Activated CD4-positive, alpha-beta T cell treated with anti-CD3 and anti-CD28 coated beads for 36 hours (primary cell): ENCODE measurements around the gene FTO. TPM values are rescaled to one million over a fixed set of nuclear protein-coding genes. Genes with fewer than 3 reads are reported as not detected.

Experiments used
- ATAC-seq: fragments of 200-7000 bp; cut with Tn5 transposase; one replicate; pipeline ENCODE4 v1.10.0; 2021; ENCODE audit warnings: mild to moderate bottlenecking, moderate library complexity
- CTCF ChIA-PET: fragments of 350-600 bp; sonication (Branson Sonifier 250); formaldehyde crosslinking; loops from one replicate; lab custom pipeline; 2021; ENCODE audit warnings: antibody characterized with exemption; lab: Charles Lee
- POLR2A ChIA-PET: fragments of 350-600 bp; sonication (Branson Sonifier 250); formaldehyde crosslinking; loops from one replicate; lab custom pipeline; 2021; ENCODE audit warnings: antibody characterized with exemption, inconsistent platforms; lab: Charles Lee
- DNase-seq: peaks from one replicate; pipeline ENCODE4 v3.0.0-alpha.2; 2020
- H3K27ac Mint-ChIP-seq: one replicate; pipeline ENCODE4 v1.8.0; 2021; ENCODE audit warnings: mixed read lengths
- H3K27me3 Mint-ChIP-seq: one replicate; pipeline ENCODE4 v1.8.0; 2021; ENCODE audit warnings: mixed read lengths
- H3K36me3 Mint-ChIP-seq: one replicate; pipeline ENCODE4 v1.8.0; 2021; ENCODE audit warnings: low read depth, mixed read lengths
- H3K4me1 Mint-ChIP-seq: one replicate; pipeline ENCODE4 v1.8.0; 2021; ENCODE audit warnings: mixed read lengths
- H3K4me3 Mint-ChIP-seq: one replicate; pipeline ENCODE4 v1.8.0; 2021; ENCODE audit warnings: mild to moderate bottlenecking, moderate library complexity, mixed read lengths
- H3K9me3 Mint-ChIP-seq: one replicate; pipeline ENCODE4 v1.8.0; 2021; ENCODE audit warnings: low read depth, mixed read lengths
- intact Hi-C, 2 experiments: fragments of 100-400 bp; cut with DNase I in 1 of 2; cut with micrococcal nuclease in 1 of 2; formaldehyde crosslinking; loops; one replicate each; pipeline versions ENCODE4 v1.14.2 to v1.15.1; 2022 to 2024; cut with DNase I, micrococcal nuclease
- total RNA-seq, 2 experiments: library from RNA; stranded (reverse); gene quantifications; one replicate each; pipeline ENCODE4 v1.2.3, GENCODE V29; 2021

Gene FTO
- total RNA-seq, 2 experiments from 2014 or later: 50.9 to 57.6 TPM

- Mint-ChIP-seq H3K27ac (no peak overlapping the region), H3K9me3 (no peaks in the 10 kb centered on the region), H3K36me3 (peaks cover 16% of the 10 kb centered on the region), H3K4me3 (no peak overlapping the region), H3K27me3 (no peaks in the 10 kb centered on the region), H3K4me1 (peaks cover 5% of the 10 kb centered on the region)
- CTCF ChIA-PET: interaction anchor here (0.7 to 1.7 kb wide), 7 partner anchors 12 to 405 kb away, joined by 3 to 6 read pairs (median 3); no protein-coding TSS in a partner anchor
- intact Hi-C loops: loop anchor here (5.0 to 10.0 kb wide), 3 partner anchors 396 to 1363 kb away; partner anchors contain the start of genes IRX3 (in 1 of the 2) and IRX5 (in 1 of the 2)
- POLR2A ChIA-PET: no interaction called here
- ATAC-seq (no peak), DNase-seq (no peak)
These were observed 187.6 kb downstream of the FTO start for GRCh38 chr16:53891409-53892139.

- DNase-seq (peak; percentile 69), ATAC-seq (peak; percentile 71)
- H3K4me1 Mint-ChIP-seq: peaks cover 5% of the 10 kb centered on the region
- no peak overlapping the region for H3K4me3 Mint-ChIP-seq
- CTCF ChIA-PET: interaction anchor here (0.6 to 1.7 kb wide), 6 partner anchors 11 to 343 kb away, joined by 3 to 6 read pairs (median 3); no protein-coding TSS in a partner anchor
- H3K27me3 Mint-ChIP-seq: no peaks in the 10 kb centered on the region
- intact Hi-C loops: loop anchor here (5.0 to 10.0 kb wide), 3 partner anchors 395 to 1363 kb away; partner anchors contain the start of genes IRX3 (in 1 of the 2) and IRX5 (in 1 of the 2)
- H3K27ac Mint-ChIP-seq: no peak overlapping the region
- peaks cover 11% of the 10 kb centered on the region for H3K36me3 Mint-ChIP-seq
- no peaks in the 10 kb centered on the region for H3K9me3 Mint-ChIP-seq
- POLR2A ChIA-PET: no interaction called here
These were observed 188.2 kb downstream of the FTO start for GRCh38 chr16:53892155-53892554.

GRCh38 chr16:53893731-53894435 is 189.9 kb downstream of the FTO start:
- H3K9me3 Mint-ChIP-seq: no peaks in the 10 kb centered on the region
- CTCF ChIA-PET: interaction anchor here (0.6 kb wide), 1 partner anchor 121 kb away, joined by 3 read pairs; no protein-coding TSS in a partner anchor

GRCh38 chr16:53894686-53895085 is 190.7 kb downstream of the FTO start:
- ATAC-seq (no peak), DNase-seq (no peak)
- Mint-ChIP-seq H3K9me3 (no peaks in the 10 kb centered on the region), H3K36me3 (no peaks in the 10 kb centered on the region), H3K27ac (no peak overlapping the region), H3K27me3 (no peaks in the 10 kb centered on the region), H3K4me3 (no peak overlapping the region), H3K4me1 (peaks cover 5% of the 10 kb centered on the region)
- intact Hi-C loops: loop anchor here (5.0 to 10.0 kb wide), 3 partner anchors 393 to 1360 kb away; partner anchors contain the start of genes IRX3 (in 1 of the 2) and IRX5 (in 1 of the 2)
- POLR2A ChIA-PET: no interaction called here
- CTCF ChIA-PET: no interaction called here

More at GRCh38 chr16:53893731-53894435, 189.9 kb downstream of the FTO start:
- intact Hi-C loops: loop anchor here (5.0 to 10.0 kb wide), 3 partner anchors 393 to 1361 kb away; partner anchors contain the start of genes IRX3 (in 1 of the 2) and IRX5 (in 1 of the 2)
- H3K36me3 Mint-ChIP-seq: peaks cover 5% of the 10 kb centered on the region
- H3K4me1 Mint-ChIP-seq: peaks cover 5% of the 10 kb centered on the region
- H3K4me3 Mint-ChIP-seq: no peak overlapping the region
- no peak overlapping the region for H3K27ac Mint-ChIP-seq
- POLR2A ChIA-PET: no interaction called here
- H3K27me3 Mint-ChIP-seq: no peaks in the 10 kb centered on the region
- ATAC-seq (no peak), DNase-seq (no peak)

GRCh38 chr16:53895433-53895832 is 191.5 kb downstream of the FTO start:
- Mint-ChIP-seq H3K4me3 (no peak overlapping the region), H3K27me3 (no peaks in the 10 kb centered on the region), H3K27ac (no peak overlapping the region), H3K4me1 (peaks cover 5% of the 10 kb centered on the region), H3K9me3 (no peaks in the 10 kb centered on the region), H3K36me3 (no peaks in the 10 kb centered on the region)
- ATAC-seq: no peak
- POLR2A ChIA-PET: no interaction called here
- intact Hi-C loops: loop anchor here (10.0 kb wide), 2 partner anchors 1039 to 1359 kb away; partner anchors contain the start of gene IRX5 (in 1 of the 2)
- CTCF ChIA-PET: no interaction called here
- no peak for DNase-seq

GRCh38 chr16:53895851-53896250 is 191.9 kb downstream of the FTO start:
- ATAC-seq (no peak), DNase-seq (no peak)
- Mint-ChIP-seq H3K36me3 (peaks cover 3% of the 10 kb centered on the region), H3K27ac (no peak overlapping the region), H3K9me3 (no peaks in the 10 kb centered on the region), H3K4me1 (peaks cover 5% of the 10 kb centered on the region), H3K27me3 (no peaks in the 10 kb centered on the region), H3K4me3 (no peak overlapping the region)
- intact Hi-C loops: loop anchor here (10.0 kb wide), 2 partner anchors 1039 to 1359 kb away; partner anchors contain the start of gene IRX5 (in 1 of the 2)
- ChIA-PET POLR2A (no interaction called here), CTCF (no interaction called here)

- CTCF ChIA-PET: no interaction called here
- no peak overlapping the region for H3K4me3 Mint-ChIP-seq
- POLR2A ChIA-PET: no interaction called here
- DNase-seq: no peak
- no peaks in the 10 kb centered on the region for H3K9me3 Mint-ChIP-seq
- H3K27ac Mint-ChIP-seq: no peak overlapping the region
- no peaks in the 10 kb centered on the region for H3K27me3 Mint-ChIP-seq
- intact Hi-C loops: loop anchor here (10.0 kb wide), 2 partner anchors 1038 to 1358 kb away; partner anchors contain the start of gene IRX5 (in 1 of the 2)
- H3K4me1 Mint-ChIP-seq: peaks cover 5% of the 10 kb centered on the region
- no peak for ATAC-seq
- H3K36me3 Mint-ChIP-seq: peaks cover 3% of the 10 kb centered on the region
These were observed 192.8 kb downstream of the FTO start for GRCh38 chr16:53896722-53897121.

GRCh38 chr16:53898993-53899392 is 195.0 kb downstream of the FTO start:
- no peak overlapping the region for H3K27ac Mint-ChIP-seq
- H3K4me1 Mint-ChIP-seq: peaks cover 2% of the 10 kb centered on the region
- H3K9me3 Mint-ChIP-seq: no peaks in the 10 kb centered on the region
- no peaks in the 10 kb centered on the region for H3K27me3 Mint-ChIP-seq
- H3K4me3 Mint-ChIP-seq: no peak overlapping the region
- intact Hi-C loops: loop anchor here (10.0 kb wide), 2 partner anchors 1036 to 1356 kb away; partner anchors contain the start of gene IRX5 (in 1 of the 2)
- H3K36me3 Mint-ChIP-seq: peaks cover 9% of the 10 kb centered on the region
- DNase-seq (no peak), ATAC-seq (no peak)
- ChIA-PET POLR2A (no interaction called here), CTCF (no interaction called here)

GRCh38 chr16:53899431-53899830 is 195.5 kb downstream of the FTO start:
- no peak for DNase-seq

GRCh38 chr16:53900667-53901066 is 196.7 kb downstream of the FTO start:
- no peak for DNase-seq
- CTCF ChIA-PET: no interaction called here

More at GRCh38 chr16:53899431-53899830, 195.5 kb downstream of the FTO start:
- ChIA-PET CTCF (no interaction called here), POLR2A (no interaction called here)
- H3K4me1 Mint-ChIP-seq: peaks cover 2% of the 10 kb centered on the region
- no peak overlapping the region for H3K27ac Mint-ChIP-seq
- no peaks in the 10 kb centered on the region for H3K9me3 Mint-ChIP-seq
- no peak for ATAC-seq
- no peaks in the 10 kb centered on the region for H3K27me3 Mint-ChIP-seq
- intact Hi-C loops: loop anchor here (10.0 kb wide), 2 partner anchors 1035 to 1355 kb away; partner anchors contain the start of gene IRX5 (in 1 of the 2)
- peaks cover 9% of the 10 kb centered on the region for H3K36me3 Mint-ChIP-seq
- no peak overlapping the region for H3K4me3 Mint-ChIP-seq

GRCh38 chr16:53901408-53901807 is 197.5 kb downstream of the FTO start:
- Mint-ChIP-seq H3K27ac (no peak overlapping the region), H3K4me1 (peaks cover 10% of the 10 kb centered on the region), H3K9me3 (no peaks in the 10 kb centered on the region), H3K36me3 (peaks cover 9% of the 10 kb centered on the region), H3K4me3 (no peak overlapping the region), H3K27me3 (no peaks in the 10 kb centered on the region)
- ChIA-PET POLR2A (no interaction called here), CTCF (interaction anchor here (0.6 to 0.8 kb wide), 2 partner anchors 185 to 325 kb away, joined by 3 to 8 read pairs; no protein-coding TSS in a partner anchor)
- ATAC-seq: no peak
- DNase-seq: no peak
- intact Hi-C loops: no loop called here

More at GRCh38 chr16:53900667-53901066, 196.7 kb downstream of the FTO start:
- no peaks in the 10 kb centered on the region for H3K27me3 Mint-ChIP-seq
- H3K4me1 Mint-ChIP-seq: peaks cover 10% of the 10 kb centered on the region
- no peaks in the 10 kb centered on the region for H3K9me3 Mint-ChIP-seq
- H3K36me3 Mint-ChIP-seq: peaks cover 9% of the 10 kb centered on the region
- POLR2A ChIA-PET: no interaction called here
- no peak overlapping the region for H3K27ac Mint-ChIP-seq
- intact Hi-C loops: no loop called here
- H3K4me3 Mint-ChIP-seq: no peak overlapping the region
- ATAC-seq: no peak
